Kidney (tissue), 14 donors: ENCODE data around the gene ADGRV1. TPM values are rescaled to one million over a fixed set of nuclear protein-coding genes. Genes with fewer than 3 reads are reported as not detected.

Source experiments
- DNase-seq, 5 donors: peaks; one replicate each; pipeline ENCODE4 v3.0.0-alpha.2; 2013 to 2020
- FAIRE-seq: peaks from 2 replicates; lab custom pipeline; 2012; peaks lifted over from hg19 to GRCh38; lab: Jason Lieb, UNC
- H3K27ac ChIP-seq, 2 donors: one replicate each; pipeline ENCODE4 v1.7.0; 2013; ENCODE audit warnings: low read depth in 2 of 2, low read length in 2 of 2, inconsistent platforms in 1 of 2
- H3K27me3 ChIP-seq: one replicate; pipeline ENCODE4 v1.7.1; 2013; ENCODE audit warnings: low read length, inconsistent platforms; ENCODE audit not compliant: control insufficient read depth, insufficient read depth
- H3K36me3 ChIP-seq, 3 donors: one replicate each; pipeline versions ENCODE4 v1.7.0 to v1.7.1; 2013; ENCODE audit warnings: low read length in 3 of 3, control low read depth in 1 of 3, inconsistent platforms in 1 of 3; ENCODE audit not compliant: insufficient read depth in 3 of 3, control insufficient read depth in 2 of 3
- H3K4me1 ChIP-seq, 3 donors: one replicate each; pipeline versions ENCODE4 v1.7.0 to v1.7.1; 2013; ENCODE audit warnings: low read length in 3 of 3, inconsistent platforms in 1 of 3, low read depth in 1 of 3; ENCODE audit not compliant: control insufficient read depth in 2 of 3, insufficient read depth in 2 of 3
- H3K4me3 ChIP-seq, 3 donors: one replicate each; pipeline versions ENCODE4 v1.7.0 to v1.8.1; 2013; ENCODE audit warnings: low read length in 3 of 3, control low read depth in 1 of 3, inconsistent platforms in 1 of 3
- H3K9ac ChIP-seq, 3 donors: one replicate each; pipeline versions ENCODE4 v1.7.0 to v1.7.1; 2013; ENCODE audit warnings: low read length in 3 of 3, control low read depth in 1 of 3, inconsistent platforms in 1 of 3
- H3K9me3 ChIP-seq, 3 donors: one replicate each; pipeline versions ENCODE4 v1.7.0 to v1.7.1; 2013; ENCODE audit warnings: low read length in 3 of 3, control low read depth in 1 of 3, inconsistent platforms in 1 of 3; ENCODE audit not compliant: control insufficient read depth in 2 of 3, insufficient read depth in 1 of 3
- intact Hi-C: fragments of 100-400 bp; cut with DNase I; formaldehyde crosslinking; loops from one replicate; pipeline ENCODE4 v1.11.1; 2022
- polyA plus RNA-seq: library from polyadenylated mRNA; stranded (reverse); fragments of 350-450 nt; fragmentation: Illumina TruSeq; extraction: RNeasy Lipid Tissue Mini Kit (QIAGEN cat#74804); gene quantifications from one replicate; pipeline ENCODE4 v1.2.3, GENCODE V29; 2014; ENCODE audit warnings: low read depth, low replicate concordance; ENCODE audit not compliant: insufficient read depth
- total RNA-seq: library from RNA; stranded (reverse); fragmentation: NEBNext Ultra II Directional; extraction: Animal tissue kit (Norgen Biotek cat#: 25700); gene quantifications from one replicate; pipeline ENCODE4 v1.2.1, GENCODE V29; 2021
- TF ChIP-seq, protein P1 (sequence below): IDR thresholded peaks from 3 replicates; pipeline ENCODE4 v1.5.1; 2012; ENCODE audit warnings: mild to moderate bottlenecking, moderate library complexity, borderline replicate concordance; ENCODE audit not compliant: insufficient read depth; ENCODE audit errors: extremely low read depth
- donor health status: control.
- donor health status: control.
- donor health status: control.
- donor health status: control.
- donor health status: control.
- donor health status: DM: yes; HTN: yes; CAD: no.
- donor health status: Normal renal cell carcinoma (clear cell type).

The ADGRV1 gene
- total and polyA plus RNA-seq, 2 donors from 2014 or later, result 7.0 to 7.3 TPM

DNA sequence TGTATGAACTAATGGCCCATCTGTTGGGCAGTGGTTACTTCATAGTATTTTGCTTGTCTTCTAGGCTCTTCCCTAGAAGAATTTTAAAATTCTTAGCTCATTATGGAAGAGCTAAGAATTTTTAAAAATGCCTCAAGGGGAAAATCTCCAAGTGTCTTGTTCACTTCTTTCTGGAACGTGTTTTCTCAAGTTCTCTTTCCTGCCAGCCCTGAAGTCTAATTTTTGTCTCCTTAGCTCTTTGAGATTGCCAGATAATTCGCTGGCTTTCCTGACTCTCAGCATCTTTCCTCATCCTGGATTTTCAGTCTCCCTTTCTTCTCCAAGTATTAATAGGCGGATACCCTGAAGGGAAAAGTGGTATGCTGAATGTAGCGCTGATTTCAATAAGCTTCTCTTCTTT is 429.1 kb downstream of the ADGRV1 start:
- TF ChIP-seq, protein P1, sequence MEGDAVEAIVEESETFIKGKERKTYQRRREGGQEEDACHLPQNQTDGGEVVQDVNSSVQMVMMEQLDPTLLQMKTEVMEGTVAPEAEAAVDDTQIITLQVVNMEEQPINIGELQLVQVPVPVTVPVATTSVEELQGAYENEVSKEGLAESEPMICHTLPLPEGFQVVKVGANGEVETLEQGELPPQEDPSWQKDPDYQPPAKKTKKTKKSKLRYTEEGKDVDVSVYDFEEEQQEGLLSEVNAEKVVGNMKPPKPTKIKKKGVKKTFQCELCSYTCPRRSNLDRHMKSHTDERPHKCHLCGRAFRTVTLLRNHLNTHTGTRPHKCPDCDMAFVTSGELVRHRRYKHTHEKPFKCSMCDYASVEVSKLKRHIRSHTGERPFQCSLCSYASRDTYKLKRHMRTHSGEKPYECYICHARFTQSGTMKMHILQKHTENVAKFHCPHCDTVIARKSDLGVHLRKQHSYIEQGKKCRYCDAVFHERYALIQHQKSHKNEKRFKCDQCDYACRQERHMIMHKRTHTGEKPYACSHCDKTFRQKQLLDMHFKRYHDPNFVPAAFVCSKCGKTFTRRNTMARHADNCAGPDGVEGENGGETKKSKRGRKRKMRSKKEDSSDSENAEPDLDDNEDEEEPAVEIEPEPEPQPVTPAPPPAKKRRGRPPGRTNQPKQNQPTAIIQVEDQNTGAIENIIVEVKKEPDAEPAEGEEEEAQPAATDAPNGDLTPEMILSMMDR, result no peak
- Histone ChIP-seq H3K27me3 (no peaks in the 10 kb centered on the region), H3K4me1 (no peaks in the 10 kb centered on the region), H3K9me3 (no peaks in the 10 kb centered on the region), H3K4me3 (no peak overlapping the region), H3K27ac (no peak overlapping the region), H3K36me3 (no peaks in the 10 kb centered on the region), H3K9ac (no peak overlapping the region)
- no peak for FAIRE-seq
- intact Hi-C loops, result no loop called here
- DNase-seq, result no peak

- intact Hi-C loops, result no loop called here
- no peak for FAIRE-seq
These were observed 432.6 kb downstream of the ADGRV1 start for GRCh38 chr5:90991201-90991600.

GRCh38 chr5:90994796-90995195 is 436.2 kb downstream of the ADGRV1 start:
- no peak overlapping the region for H3K9ac ChIP-seq
- H3K27me3 ChIP-seq, result no peaks in the 10 kb centered on the region
- intact Hi-C loops, result no loop called here
- DNase-seq, result no peak
- H3K9me3 ChIP-seq, result no peaks in the 10 kb centered on the region
- H3K27ac ChIP-seq, result no peak overlapping the region
- no peak for FAIRE-seq
- H3K36me3 ChIP-seq, result no peaks in the 10 kb centered on the region
- H3K4me3 ChIP-seq, result no peak overlapping the region
- TF ChIP-seq, protein P1, result no peak
- H3K4me1 ChIP-seq, result no peaks in the 10 kb centered on the region

More at GRCh38 chr5:90991201-90991600, 432.6 kb downstream of the ADGRV1 start:
- no peaks in the 10 kb centered on the region for H3K27me3 ChIP-seq
- H3K36me3 ChIP-seq, result no peaks in the 10 kb centered on the region
- no peaks in the 10 kb centered on the region for H3K9me3 ChIP-seq
- no peak overlapping the region for H3K27ac ChIP-seq
- TF ChIP-seq, protein P1, result no peak
- no peak overlapping the region for H3K4me3 ChIP-seq
- no peak for DNase-seq
- no peaks in the 10 kb centered on the region for H3K4me1 ChIP-seq
- no peak overlapping the region for H3K9ac ChIP-seq

DNA sequence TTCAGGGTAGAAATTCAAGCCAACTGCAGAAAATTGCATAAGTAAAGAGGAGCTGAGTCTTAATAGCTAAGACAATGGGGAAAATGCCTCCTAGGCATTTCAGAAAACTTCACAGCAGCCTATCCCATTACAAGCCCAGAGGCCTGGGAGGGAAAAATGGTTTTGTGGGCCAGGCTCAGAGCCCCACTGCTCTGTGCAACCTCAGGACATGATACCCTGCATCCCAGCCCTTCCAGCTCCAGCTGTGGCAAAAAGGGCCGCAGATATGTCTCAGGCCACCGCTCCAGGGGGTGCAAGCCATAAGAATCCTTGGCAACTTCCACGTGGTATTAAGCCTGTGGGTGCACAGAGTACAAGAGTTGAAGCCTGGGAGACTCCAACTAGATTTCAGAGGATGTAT is 437.5 kb downstream of the ADGRV1 start:
- Histone ChIP-seq H3K4me1 (no peaks in the 10 kb centered on the region), H3K36me3 (no peaks in the 10 kb centered on the region), H3K27ac (no peak overlapping the region), H3K9ac (no peak overlapping the region), H3K27me3 (no peaks in the 10 kb centered on the region), H3K4me3 (no peak overlapping the region), H3K9me3 (no peaks in the 10 kb centered on the region)
- no peak for DNase-seq
- no peak for FAIRE-seq
- intact Hi-C loops, result no loop called here
- TF ChIP-seq, protein P1, result no peak
